ENCODE data around the gene BACE2.

GRCh38 chr21:41228006-41228370 is 60.0 kb downstream of the BACE2 start:
- no peak for TF ChIP-seq CTCF (IDR thresholded peaks at IDR 0.05; ENCODE audit: insufficient read depth, low read depth, low read length)
- no peak for TF ChIP-seq EZH2 (IDR thresholded peaks at IDR 0.05; ENCODE audit: insufficient read depth, low read length)
